Stimulated activated CD8-positive, alpha-beta memory T cell treated with anti-CD3 and anti-CD28 coated beads, Interleukin-4, amount 100 ng/mL, for 4 hours (primary cell): ENCODE data around the gene ZNF546.
A peak's percentile ranks its signal among the peaks of the same experiment; 100 is the strongest.

Experiments used
- DNase-seq, 2 donors: peaks; one replicate each; pipeline ENCODE4 v3.0.0-alpha.2; 2020; ENCODE audit warnings: low read depth in 2 of 2, low spot score in 1 of 2

The ZNF546 gene

DNA sequence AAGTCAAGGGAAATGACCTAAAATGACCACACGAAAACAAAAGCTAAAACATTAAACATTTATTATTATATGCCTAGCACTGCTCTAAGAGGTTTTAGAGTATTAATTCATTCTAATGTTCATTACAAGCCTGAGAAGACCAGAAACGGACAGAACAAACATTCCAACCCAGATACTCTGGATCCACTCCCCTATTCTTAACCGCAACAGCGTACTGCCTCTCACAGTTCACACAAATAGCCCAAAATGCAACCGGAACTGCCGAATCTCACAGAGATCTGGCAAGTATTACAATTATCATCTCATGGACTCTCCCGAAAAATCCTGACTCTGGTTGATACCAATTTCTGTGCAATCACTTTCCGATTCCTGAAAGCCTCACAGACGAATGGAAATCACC is 57.8 kb downstream of the ZNF546 start:
- DNase-seq = no peak

- DNase-seq = no peak
Measured at GRCh38 chr19:40055049-40055448, 58.2 kb downstream of the ZNF546 start.

DNA sequence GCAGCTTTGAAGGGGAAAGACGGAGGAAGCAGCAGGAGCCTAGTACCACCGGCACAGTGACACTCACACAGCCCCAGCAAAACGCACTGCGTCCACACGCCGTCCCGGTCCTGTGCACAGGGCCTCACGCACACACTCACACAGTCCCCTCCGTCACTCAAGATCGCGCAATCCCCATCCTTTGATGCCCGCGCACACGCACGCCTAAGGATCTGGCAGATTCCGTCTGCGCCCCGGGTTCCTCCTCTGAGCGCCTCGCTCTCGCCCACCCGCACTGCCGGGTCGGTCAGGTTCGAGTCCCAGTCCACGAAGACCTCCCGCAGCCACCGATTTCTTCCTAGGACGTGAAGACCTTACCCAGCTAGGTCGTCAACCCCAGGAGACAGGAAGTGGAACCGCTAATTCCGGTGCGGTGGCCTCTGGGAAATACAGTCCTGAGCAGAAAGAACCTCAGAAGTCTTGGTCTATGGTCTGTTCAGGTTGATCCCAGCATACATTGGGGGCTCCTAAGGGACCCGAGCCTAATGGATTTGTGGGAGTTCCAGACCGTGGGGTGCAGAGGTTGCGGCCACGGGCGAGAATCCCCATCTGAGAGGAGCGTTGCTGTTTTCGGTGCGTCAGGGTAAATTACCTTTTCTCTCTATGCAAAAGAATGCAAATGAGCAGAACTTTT is 59.1 kb downstream of the ZNF546 start, which contains the start of gene ZNF780B:
Gene ZNF780B (minus strand): TSS at position 400 of the 673 bp plus-strand sequence. CDS start 5,899 bp downstream, outside the sequence.
- DNase-seq = peak; percentile 40 to 47

DNA sequence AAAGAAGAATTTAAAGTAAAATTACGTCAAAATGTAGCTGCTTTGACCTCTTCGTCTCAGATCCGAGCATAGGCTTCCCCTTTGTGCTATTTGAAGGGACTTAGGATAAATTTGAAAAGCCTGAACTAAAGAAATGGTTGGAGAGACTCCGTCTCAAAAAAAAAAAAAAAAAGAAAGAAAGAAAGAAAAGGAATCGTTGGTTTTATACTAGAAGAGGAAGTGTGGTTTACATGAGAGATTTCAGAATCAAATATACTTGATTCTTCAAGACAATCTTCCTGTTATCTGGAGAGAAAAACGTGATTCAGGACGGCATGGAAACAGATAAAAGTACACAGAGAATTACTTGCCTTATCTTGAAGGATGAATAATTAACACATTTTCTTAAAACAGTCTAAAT is 59.6 kb downstream of the ZNF546 start:
- DNase-seq = no peak

GRCh38 chr19:40057166-40057565 is 60.3 kb downstream of the ZNF546 start:
- DNase-seq = no peak

DNA sequence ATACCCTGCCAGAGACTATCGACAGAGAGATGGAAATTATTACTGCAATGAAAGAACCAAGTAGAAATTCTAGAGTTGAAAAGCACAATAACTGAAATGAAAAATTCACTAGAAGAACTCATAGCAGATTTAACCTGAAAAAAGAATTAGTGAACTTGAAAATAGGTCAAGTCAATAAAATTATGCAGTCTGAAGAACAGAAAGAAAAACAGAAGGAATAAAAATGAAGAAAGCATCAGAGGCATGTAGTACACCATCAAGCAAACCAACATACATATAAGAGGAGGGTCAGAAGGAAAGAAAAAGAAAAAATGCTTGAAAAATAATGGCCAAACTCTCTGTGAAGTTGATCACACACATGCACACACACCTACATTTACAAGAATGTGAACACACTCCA is 62.8 kb downstream of the ZNF546 start:
- no peak for DNase-seq

- DNase-seq = no peak
Measured at GRCh38 chr19:40070058-40070457, 73.2 kb downstream of the ZNF546 start.
